NCI-H748 (cell line): ENCODE data around the gene RIN1.
"Not testable (repeated sequence)": the region's sequence is repeated elsewhere in the genome, so short reads cannot be mapped to it uniquely, and the experiment has no call there.

Source experiments
- DNase-seq: peaks from one replicate; lab custom pipeline; 2025; ENCODE audit not compliant: unreplicated experiment; lab: John Stamatoyannopoulos, UW

The RIN1 gene

DNA sequence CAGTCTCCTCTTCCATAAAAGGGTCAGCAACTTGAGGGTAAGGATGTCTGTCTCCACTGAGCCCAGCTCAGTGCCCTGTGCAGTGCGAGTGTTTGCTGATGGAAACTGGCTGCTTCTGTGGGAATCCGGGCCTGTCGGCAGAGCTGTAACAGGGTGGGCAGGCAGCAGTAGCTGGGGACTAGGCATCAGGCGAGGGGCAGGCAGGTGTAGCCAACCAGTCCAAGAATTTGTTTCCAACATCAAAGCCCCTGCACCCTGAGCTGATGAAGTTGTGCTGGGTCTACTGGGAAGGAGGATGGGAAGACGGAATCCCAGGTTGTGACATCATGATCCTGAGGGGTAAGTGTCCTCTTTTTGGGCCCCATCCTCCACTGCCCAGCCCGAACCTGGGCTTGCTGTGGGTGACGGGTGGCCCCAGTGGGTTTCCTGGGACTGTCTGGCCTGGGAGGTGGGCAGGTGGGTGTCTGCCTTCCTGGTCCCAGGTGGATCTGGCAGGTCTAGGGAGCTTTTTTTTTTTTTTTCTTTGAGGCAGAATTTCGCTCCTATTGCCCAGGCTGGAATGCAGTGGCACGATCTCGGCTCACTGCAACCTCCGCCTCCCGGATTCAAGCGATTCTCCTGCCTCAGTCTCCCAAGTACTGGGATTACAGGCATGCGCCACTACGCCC lies 24.3 kb upstream of the RIN1 start:
- DNase-seq: no peak

DNA sequence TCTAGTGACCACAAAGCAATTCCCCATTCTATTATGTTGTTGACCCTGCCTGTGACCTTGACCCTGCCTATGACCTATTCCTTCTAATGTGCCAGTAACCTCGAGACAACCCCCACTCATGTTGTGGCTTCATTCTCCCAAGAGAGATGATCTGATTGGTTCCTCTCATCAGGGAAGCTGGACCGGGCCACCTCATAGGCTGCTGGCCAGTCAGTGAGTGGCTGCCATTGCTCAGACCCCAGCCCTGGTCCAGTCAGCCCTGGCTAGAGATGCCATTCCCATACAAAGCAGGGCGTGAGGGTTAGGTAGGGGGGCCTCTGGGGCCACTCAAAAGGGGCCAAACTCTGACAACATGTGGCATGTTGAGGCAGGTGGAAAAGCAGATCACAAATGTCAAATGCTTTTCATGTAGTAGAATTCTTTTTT lies 23.4 kb upstream of the RIN1 start:
- DNase-seq: no peak

DNA sequence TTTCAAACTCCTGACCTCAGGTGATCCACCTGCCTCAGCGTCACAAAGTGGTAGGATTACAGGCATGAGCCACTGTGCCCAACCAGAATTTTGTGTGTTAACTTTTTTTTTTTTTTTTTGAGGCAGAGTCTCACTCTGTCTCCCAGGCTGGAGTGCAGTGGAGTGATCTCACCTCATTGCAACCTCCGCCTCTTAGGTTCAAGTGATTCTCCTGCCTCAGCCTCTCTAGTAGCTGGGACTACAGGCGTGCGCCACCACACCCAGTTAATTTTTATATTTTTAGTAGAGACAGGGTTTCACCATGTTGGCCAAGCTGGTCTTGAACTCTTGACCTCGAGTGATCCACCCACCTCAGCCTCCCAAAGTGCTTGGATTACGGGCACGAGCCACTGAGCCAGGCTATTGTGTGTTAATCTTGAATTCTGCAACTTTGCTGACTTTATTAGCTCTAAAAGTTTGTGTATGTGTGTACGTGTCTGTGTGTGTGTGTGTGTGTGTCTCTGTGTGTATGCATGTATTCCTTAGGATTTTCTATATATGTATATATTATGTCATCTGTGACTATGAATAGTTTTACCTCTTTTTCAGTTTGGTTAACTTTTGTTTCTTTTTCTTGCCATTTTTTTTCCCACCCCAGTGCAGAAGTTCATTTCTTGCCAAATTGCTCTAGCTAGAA lies 14.5 kb upstream of the RIN1 start:
- not testable (repeated sequence) for DNase-seq

DNA sequence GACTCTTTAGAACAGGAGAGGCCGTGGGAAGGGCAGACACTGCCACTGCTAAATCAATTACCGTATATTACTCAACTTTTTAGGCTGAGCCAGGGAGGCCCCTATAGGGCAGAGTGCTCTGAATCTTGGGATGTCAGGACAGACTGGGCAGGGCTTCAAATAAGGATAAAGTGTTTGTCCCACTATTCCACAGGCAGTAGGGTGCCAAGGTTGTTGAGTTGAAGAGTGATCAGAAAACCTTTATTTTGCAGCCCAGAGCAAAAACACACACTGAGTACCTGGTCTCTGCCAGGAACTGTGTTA lies 12.8 kb upstream of the RIN1 start:
- no peak for DNase-seq

DNA sequence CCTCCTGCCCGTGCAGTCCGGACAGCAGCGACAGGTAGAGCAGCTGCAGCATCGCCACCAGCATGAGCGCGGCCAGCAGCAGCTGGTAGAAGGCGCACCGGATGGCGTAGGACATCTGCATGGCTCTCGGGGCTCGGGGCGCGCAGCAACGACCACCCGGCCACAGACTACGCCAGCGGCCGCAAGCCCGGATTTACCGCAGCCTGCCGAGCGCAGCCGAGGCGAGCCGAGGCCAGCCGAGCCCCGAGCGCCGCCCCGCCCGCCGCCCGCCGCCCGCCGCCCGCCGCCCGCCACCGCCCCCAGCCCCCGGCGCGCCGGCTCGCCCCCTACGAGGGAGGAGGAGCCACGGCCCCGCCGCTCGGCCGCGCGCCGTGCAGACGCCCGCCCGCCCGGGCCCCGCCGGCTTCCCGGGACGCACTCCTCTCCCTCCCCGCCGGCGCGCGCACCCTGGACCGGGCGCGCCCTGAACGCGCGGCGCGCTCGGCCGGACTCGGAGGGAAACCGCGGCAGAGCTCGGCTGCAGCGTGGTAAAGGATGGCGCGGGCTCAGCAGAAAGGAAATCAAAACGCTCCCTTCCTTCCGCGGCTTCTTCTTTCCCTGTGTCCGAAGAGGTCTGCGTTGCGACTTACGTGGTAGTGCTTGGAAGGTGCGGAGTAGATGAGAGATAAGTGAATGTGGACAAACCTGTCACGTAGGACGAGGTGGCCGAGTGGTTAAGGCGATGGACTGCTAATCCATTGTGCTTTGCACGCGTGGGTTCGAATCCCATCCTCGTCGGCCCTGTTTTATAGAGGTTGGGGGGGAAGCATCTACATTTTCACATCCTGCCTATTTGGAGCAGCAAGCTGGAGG lies 11.4 kb upstream of the RIN1 start, which contains the start of gene B4GAT1:
Gene B4GAT1, minus strand, starts transcription at position 205 of the 852 bp plus-strand sequence. Its CDS starts 84 bp downstream, at position 121.
- peak; percentile 88 for DNase-seq

DNA sequence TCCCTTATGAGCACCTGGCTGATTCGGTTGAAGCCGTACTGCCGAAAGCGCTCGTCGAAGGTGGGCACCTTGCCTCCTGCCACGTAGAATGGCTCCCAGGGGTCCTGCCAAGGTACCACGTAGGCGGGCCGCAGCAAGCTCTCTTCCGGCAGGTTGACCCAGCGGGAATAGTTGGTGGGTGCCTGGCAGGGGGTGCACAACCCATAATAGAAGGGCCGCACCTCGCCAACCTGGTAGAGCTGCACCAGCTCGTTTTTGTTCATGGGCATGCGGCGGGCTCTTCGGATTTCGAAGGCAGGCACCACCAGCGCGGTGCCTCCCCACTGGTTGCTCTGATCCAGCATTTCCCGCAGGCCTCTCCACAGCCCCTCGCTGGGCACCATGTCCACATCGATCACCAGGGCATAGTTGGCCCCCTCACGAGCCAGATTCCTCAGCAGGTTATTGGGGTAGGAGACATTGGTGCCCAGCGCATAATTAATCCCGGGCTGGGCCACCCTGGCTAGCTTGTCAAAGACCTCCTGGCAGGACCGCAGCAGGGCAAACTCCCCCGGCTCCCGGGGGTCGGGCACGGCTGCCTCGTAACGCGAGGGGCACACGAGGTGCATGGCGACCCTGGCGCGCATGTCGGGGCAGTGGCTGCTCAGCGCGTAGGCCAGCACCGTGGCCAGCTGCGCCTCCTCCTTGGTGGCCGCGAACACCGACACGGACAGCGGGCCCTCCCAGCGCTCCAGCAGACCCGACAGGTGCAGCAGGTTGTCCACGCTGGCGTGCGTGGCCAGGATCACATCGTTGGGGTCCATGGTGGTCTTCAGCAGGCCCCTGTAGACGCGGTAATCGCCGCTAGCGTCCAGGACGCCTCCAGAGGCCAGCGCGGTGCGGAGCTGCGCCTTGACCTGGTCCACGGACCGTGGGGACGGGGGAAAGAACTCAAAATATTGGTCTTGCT lies 10.5 kb upstream of the RIN1 start:
- DNase-seq: peak; percentile 55

DNA sequence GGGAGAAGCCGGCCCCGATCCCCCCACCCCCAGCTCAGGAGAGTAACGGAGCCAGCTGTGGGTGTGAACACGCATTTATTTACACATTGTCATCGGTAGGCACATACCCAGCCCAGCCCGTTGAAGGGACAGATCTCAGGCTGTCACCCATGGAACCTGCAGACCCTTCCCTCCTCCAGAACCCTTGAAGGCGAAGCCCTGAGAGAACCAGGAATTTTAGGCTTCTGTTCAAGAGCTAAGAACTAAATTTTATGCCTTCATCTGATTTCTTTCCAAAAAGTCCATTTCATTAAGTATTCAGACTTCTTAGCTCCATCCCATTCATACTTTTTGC lies 9.0 kb upstream of the RIN1 start:
- no peak for DNase-seq

DNA sequence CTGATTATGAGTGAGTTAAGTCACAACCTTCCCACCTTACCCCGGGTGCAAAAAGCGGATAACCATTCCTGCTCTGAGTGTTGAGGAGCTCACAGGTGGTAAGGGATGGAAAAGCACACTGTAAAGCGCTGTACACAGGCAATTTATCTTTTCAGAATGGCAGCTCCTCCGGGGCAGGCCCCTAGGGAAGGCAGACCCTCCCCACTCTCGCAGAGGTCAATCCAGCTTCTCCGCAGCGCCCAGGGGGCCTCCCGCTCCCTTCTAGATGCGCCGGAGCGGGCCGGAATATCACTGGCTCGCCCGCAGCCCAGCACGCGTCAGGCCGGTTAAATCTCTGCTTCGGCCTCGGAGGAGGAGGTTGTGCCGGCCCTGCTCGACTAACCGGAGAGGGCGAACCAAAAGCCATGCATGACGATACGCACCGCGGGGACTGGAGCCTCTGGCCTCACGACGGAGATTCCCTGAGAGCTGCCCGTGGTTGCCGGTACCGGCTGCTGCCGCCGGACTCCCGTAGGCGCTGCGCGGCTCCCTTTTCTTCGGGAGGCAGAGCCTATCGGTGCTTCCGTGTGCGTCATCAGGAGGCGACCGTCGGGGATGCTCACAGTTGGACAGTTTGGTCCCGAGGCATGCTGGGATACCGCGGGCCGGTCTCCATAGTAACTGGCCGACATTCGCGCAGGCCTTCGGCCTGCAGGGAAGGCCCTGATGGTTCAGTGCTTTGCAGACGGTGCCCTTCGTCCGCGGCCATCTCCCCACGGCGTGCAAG lies 8.5 kb upstream of the RIN1 start, which contains the start of gene BRMS1:
Gene BRMS1, minus strand, starts transcription at position 555 of the 766 bp plus-strand sequence. CDS start 2,870 bp downstream, outside the sequence.
- peak; percentile 98 for DNase-seq

DNA sequence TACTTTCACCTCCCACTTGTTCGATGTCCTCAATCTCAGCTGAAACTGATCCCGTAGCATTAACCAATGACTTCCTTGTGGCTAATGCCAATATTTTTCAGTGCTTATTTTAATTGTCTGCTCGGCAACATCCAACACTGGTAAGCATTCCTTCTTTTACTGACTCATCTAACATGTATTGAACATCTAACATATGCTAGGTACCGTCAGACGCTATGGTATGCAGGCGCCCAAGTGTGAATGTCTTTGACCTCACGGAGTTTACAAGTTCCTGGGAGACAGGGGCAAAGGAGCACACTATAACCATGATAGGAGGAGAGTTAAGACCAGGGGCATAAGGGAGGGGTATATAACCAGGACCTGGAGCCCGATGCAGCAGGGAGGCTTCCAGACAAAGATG lies 6.9 kb upstream of the RIN1 start:
- no peak for DNase-seq

DNA sequence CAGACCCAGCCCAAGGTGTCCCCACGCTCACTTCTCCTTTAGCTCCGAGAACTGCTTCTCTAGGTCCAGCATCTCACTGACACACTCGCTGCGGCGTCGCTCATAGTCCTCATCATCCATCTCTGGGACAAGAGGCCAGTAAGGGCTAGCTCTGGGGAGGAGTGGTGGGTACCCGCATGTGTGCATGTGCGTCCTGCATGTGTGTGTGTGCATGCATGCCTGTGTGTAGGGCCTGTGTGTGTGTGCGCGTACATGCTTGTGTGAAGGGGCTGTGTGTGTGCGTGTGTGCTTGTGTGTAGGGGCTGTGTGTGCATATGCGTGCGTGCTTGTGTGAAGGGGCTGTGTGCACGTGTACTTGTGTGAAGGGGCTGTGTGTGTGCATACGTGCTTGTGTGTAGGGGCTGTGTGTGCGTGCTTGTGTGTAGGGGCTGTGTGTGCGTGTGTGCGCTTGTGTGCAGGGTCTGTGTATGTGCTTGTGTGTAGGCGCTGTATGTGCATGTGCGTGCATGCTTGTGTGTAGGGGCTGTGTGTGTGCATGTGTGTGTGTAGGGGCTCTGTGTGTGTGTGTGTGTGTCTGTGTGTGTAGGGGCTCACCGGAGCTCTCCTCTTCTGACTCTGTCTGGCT lies 5.4 kb upstream of the RIN1 start:
- DNase-seq: no peak

DNA sequence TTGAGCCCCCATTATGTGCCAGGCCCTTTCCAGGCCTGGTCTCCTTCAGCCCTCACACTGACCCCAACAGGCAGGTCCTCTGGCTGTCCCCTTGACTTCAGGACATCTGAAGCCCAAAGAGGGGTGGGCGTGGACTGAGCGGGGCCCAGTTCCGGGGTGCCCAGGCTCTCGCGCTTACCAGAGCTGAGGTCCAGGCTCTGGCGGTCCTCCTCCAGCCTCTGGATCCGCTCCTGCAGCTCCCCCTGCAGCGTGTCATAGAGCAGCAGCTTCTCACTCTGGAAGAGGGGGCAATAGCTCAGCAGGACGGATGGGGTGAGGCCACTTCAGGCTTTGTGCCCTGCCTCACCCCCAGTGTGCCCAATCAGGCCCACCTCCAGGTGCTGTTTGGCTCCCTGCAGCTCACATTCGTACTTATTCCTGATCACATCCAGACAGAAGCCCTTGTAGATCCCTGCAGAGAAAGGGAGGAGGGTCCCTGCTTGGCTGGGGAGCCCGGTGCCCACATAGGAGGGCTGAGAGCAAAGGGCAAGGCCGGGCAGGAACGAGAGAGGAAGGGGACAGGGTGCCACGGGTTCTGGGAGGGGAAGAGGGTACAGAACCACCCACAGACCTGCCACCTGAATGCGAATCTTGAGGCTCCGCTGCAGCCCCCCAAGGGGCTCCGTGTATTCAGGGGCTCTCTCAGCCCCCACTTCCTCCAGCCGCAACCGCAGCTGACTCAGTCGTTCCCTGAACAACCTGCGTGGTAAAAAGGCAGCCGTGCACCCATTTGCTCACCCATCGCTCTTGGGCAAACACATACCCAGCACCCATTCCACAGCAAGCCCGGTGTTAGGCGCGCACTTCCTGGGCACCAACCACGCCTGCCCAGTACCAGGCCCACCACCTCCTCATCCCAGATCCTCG lies 4.6 kb upstream of the RIN1 start:
- no peak for DNase-seq

DNA sequence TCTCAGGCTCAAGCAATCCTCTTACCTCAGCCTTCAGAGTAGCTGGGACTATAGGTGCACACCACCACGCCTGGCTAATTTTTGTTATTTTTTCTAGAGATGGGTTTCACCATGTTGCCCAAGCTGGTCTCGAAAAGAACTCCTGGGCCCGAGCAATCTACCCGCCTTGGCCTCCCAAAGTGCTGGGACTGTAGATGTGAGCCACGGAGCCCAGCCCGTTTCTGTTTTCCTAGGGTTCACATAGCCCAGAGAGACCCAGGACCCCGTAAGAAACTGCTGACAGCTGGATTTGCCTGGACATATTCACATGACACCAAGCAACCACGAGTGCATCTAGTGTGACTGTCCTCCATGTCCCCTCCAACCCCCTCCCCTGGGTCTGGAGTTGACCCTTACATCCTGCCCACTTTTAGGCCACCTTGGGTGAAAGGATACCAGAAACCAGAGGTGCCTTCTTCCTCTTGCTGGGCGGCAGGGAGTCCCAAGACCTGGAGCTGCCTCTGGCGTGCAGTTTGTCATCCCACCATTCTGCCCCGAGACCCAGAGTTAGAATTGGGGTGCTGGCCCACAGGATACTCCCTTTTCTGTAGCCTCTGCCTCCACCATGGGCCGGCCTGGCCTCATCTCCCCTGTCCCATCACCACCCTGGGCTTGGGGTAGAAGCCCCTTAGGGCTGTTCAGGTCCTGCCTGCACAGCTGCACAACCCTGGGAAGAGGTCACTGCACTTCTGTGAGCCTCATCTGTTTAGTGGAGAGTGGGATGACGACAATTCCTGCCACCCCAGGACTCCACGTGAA lies 3.7 kb upstream of the RIN1 start:
- DNase-seq: no peak

DNA sequence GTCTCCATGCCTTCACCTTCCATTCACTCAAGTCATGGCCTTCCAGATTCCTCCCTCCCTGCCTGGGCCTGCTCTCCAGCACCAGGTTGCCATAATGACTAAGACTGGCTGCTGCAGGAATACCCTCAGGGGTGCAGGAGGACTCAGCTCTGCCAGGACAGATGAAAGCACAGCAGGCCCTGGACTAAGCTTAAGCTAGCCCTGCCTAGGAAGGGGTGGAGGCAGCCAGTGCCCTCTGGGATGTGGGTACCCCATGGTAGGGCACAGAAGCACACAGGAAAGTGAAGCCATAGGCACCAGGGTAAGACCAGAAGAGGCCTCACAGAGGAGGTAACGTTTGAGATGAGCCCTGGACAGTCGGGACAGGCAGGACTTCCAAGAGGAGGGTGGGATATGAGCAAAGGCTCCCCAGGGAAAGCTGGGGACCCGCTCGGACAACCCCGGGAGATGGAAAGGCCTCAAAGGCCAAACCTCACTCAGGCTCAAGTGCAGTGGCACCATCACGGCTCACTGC lies 3.0 kb upstream of the RIN1 start:
- no peak for DNase-seq

DNA sequence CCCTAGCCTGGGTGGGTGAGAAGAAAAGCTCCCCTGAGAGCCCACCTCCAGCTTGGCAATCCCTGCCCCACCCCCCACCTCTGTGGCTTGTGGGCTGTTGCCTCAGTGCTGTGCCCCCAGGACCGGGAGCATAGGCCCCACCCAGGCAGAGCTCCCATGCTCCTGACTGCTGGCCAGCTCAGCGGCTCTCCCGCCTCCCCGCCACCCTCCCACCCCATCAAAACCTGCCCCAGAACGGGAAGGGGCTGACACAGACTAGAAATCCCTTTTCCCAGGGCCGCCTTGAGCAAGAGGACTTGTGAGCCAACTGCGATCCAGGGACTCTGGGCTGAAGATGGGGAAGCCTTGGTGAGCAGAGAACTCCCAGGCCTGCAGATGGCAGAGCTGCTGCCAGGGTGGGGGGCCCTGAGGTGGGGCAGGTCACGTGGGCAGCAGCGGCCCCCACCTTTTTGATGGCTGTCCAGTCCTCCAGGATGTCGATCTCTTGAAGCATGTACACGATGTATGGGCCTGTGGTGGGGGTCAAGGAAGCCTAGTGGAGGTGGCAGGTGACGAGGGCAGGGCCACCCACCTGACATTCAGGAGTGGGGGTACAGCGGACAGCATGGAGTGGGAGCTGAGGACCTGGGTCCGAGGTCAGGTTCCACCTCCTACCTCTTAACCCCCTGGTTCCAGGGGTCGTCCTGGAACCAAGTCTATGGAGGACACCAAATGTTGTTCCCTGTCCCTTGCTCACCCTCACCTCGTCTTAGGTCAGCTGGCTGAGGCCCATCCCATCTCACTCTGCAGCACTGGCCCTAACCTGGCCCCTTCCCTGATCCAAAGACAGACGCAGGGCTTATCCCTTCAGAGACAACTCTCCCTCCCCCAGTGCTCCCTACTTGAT lies 2.3 kb upstream of the RIN1 start:
- DNase-seq: no peak

DNA sequence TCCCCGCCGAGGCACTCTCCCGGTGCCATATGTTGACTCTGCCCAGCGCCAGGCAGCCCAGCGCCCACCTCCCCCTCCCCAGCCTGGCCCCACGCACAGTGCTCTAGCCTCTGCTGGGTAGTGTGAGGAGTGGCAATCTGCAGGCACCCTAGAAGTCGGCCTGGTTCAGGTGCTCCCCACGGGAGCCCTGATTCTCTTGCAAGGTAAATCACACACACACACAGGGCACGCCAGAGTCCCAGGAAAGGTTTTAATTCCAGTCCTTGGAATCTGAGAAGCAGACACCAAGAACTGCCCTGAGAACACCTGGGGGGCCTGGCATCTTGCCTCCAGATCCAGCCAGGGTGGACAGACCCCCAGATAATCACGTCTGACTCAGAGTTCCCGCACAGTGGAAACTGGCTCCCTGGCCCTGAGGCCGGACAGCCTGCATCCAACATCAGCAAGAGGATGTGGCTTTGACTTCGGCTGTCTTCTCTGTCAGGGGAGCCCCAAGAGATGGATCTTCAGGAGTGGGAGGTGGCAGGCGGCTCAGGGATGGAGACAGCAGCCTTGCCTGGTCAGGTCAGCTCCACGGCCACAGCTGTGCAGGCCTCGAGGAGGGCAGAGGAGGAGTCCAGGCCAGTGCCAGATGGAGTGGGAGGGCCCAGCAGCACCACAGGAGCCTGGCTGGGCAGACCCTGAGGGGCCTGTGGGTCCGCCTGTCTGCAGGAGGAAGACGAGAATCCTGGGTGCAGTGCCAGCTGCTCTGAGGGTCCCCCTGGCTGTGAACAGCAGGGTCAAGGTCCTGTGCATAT lies 1.1 kb upstream of the RIN1 start:
- no peak for DNase-seq
